Loucy (cell line): ENCODE results near the gene ARFGEF3.
"Not testable (repeated sequence)": the region's sequence is repeated elsewhere in the genome, so short reads cannot be mapped to it uniquely, and the experiment has no call there.

Experiments used
- H2AFZ ChIP-seq: fragments of 200-600 bp; sonication (generic); 2 replicates; pipeline ENCODE4 v1.6.0; 2016; ENCODE audit warnings: antibody characterized with exemption, mild to moderate bottlenecking, low read length, moderate library complexity
- H3F3A ChIP-seq: fragments of 200-600 bp; 2 replicates; pipeline ENCODE4 v1.6.0; 2016; ENCODE audit warnings: antibody characterized with exemption, low read depth, mild to moderate bottlenecking
- H3K27me3 ChIP-seq: fragments of 200-600 bp; sonication (generic); 2 replicates; pipeline ENCODE4 v1.6.1; 2014; ENCODE audit warnings: low read length, mild to moderate bottlenecking; ENCODE audit not compliant: insufficient read depth, poor library complexity, severe bottlenecking
- H3K36me3 ChIP-seq: fragments of 200-600 bp; sonication (generic); 2 replicates; pipeline ENCODE4 v1.6.1; 2016; ENCODE audit warnings: low read length; ENCODE audit not compliant: insufficient read depth
- H3K4me1 ChIP-seq: fragments of 200-600 bp; sonication (generic); 2 replicates; pipeline ENCODE4 v1.5.1; 2014; ENCODE audit warnings: low read length, mild to moderate bottlenecking; ENCODE audit not compliant: insufficient read depth, poor library complexity, severe bottlenecking
- H3K4me2 ChIP-seq: fragments of 200-600 bp; sonication (generic); 2 replicates; pipeline ENCODE4 v1.6.0; 2014; ENCODE audit warnings: antibody characterized with exemption, low read length, low read depth, mild to moderate bottlenecking; ENCODE audit not compliant: poor library complexity, severe bottlenecking
- H3K4me3 ChIP-seq: fragments of 200-600 bp; sonication (generic); 2 replicates; pipeline ENCODE4 v1.5.1; 2014; ENCODE audit warnings: low read length, mild to moderate bottlenecking, mixed read lengths; ENCODE audit not compliant: poor library complexity, severe bottlenecking
- H3K79me2 ChIP-seq: fragments of 200-600 bp; sonication (generic); 2 replicates; pipeline ENCODE4 v1.6.1; 2014; ENCODE audit warnings: low read length; ENCODE audit not compliant: insufficient read depth
- H3K9ac ChIP-seq: fragments of 200-600 bp; sonication (generic); 2 replicates; pipeline ENCODE4 v1.6.0; 2014; ENCODE audit warnings: mild to moderate bottlenecking, low read depth, low read length, moderate library complexity; ENCODE audit not compliant: poor library complexity, severe bottlenecking
- H3K9me2 ChIP-seq: fragments of 200-600 bp; sonication (generic); replicated peaks from 2 replicates; pipeline ENCODE4 v1.6.1; 2016; ENCODE audit warnings: low read depth, low read length, mixed read lengths
- H3K9me3 ChIP-seq: fragments of 200-600 bp; sonication (generic); 2 replicates; pipeline ENCODE4 v1.6.1; 2014; ENCODE audit warnings: mild to moderate bottlenecking, antibody characterized with exemption, low read length, low read depth; ENCODE audit not compliant: insufficient read depth
- H4K20me1 ChIP-seq: fragments of 200-600 bp; sonication (generic); 2 replicates; pipeline ENCODE4 v1.6.0; 2014; ENCODE audit warnings: antibody characterized with exemption, low read length, mild to moderate bottlenecking; ENCODE audit not compliant: insufficient read depth, poor library complexity, severe bottlenecking
- CTCF ChIP-seq: fragments of 200-600 bp; sonication (generic); conservative IDR thresholded peaks from 2 replicates; pipeline ENCODE4 v1.5.1; 2014; ENCODE audit warnings: mild to moderate bottlenecking, antibody characterized with exemption, low read length
- EZH2phosphoT487 ChIP-seq: fragments of 200-600 bp; IDR thresholded peaks from 2 replicates; pipeline ENCODE4 v1.6.1; 2018; ENCODE audit warnings: antibody characterized with exemption, mild to moderate bottlenecking, moderate library complexity, borderline replicate concordance

ARFGEF3 gene

DNA sequence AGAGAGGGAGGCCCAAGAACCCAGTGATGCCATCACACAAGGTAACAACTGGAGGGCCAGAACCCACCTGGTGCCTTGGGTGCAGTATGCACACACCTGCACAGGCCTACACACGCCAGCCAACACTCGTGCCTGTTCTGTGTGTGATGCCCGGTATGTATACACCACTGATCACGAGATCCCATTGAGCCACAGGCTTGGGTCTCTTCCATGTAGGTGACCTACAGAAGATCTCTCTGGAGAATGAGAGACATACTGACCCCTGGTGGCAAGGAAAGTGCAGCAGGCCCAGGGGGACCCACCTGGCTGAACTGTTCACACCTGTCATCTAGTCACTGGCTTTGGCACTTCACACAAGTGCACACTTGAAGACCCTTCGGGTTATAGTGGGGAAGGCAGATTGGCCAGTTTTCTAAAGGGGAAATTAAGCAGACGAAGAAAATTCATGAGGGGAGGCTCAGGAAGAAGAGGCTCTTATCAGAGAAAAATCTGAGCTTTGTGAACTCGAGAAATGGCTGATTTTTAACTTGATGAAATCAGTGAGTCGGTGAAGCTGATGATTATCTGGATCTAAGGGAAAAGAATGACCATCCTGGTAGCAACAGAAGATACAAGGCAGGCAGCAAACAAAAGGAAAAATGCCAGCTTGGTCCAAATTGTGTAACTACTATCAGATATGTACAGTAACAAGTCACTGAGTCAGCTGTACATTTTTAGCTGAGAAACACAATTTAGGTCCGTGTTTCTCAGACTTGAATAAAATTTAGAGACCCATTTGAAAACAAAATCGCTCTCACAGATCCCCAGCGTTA, 125.6 kb downstream of the ARFGEF3 start:
- Histone ChIP-seq H3K4me3 (no peak overlapping the region), H3K4me2 (no peak overlapping the region), H3K9me3 (no peaks in the 10 kb centered on the region), H3K9ac (no peak overlapping the region), H3K4me1 (no peaks in the 10 kb centered on the region), H3F3A (no peaks in the 10 kb centered on the region), H2AFZ (no peak overlapping the region), H4K20me1 (no peaks in the 10 kb centered on the region), H3K79me2 (no peaks in the 10 kb centered on the region), H3K27me3 (no peaks in the 10 kb centered on the region), H3K9me2 (no peaks in the 10 kb centered on the region), H3K36me3 (no peaks in the 10 kb centered on the region)
- TF ChIP-seq EZH2phosphoT487 (no peak), CTCF (peak; percentile 90)

DNA sequence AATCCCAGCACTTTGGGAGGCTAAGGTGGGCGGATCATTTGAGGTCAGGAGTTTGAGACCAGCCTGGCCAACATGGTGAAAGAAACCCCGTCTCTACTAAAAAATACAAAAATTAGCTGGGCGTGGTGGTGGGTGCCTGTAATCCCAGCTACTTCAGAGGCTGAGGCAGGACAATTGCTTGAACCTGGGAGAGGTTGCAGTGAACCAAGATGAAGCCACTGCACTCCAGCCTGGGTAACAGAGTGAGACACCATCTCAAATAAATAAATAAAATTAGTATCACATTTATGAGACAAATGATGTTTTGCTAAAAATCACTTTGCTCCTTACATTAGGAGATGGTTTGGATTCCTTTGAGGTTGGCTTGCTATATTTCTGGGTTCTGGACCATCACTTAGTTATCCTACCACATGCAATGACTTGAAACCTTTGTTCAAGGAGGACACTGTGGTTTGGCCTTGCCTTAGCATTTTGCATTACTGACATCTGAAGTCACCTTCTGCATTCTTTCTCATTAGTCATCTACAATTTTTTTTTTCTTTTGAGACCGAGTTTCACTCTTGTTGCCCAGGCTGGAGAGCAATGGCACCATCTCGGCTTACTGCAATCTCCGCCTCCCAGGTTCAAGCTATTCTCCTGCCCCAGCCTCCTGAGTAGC, 126.8 kb downstream of the ARFGEF3 start:
- H3K79me2 ChIP-seq, H3F3A ChIP-seq, H3K4me2 ChIP-seq, H3K4me3 ChIP-seq, H3K9me3 ChIP-seq, H3K36me3 ChIP-seq, H3K27me3 ChIP-seq, H3K4me1 ChIP-seq, H2AFZ ChIP-seq, H3K9me2 ChIP-seq, H3K9ac ChIP-seq, H4K20me1 ChIP-seq: not testable (repeated sequence)

- no peaks in the 10 kb centered on the region for H3F3A ChIP-seq
- H4K20me1 ChIP-seq, result no peaks in the 10 kb centered on the region
- no peaks in the 10 kb centered on the region for H3K4me1 ChIP-seq
- H3K9ac ChIP-seq, result no peak overlapping the region
- H3K27me3 ChIP-seq, result no peaks in the 10 kb centered on the region
- H3K9me2 ChIP-seq, result no peaks in the 10 kb centered on the region
- TF ChIP-seq EZH2phosphoT487, result no peak
- TF ChIP-seq CTCF, result peak; percentile 57
- peak overlapping the region; percentile 19; the same call in 1 of the 2 replicates for H2AFZ ChIP-seq
- no peak overlapping the region for H3K4me2 ChIP-seq
- H3K36me3 ChIP-seq, result no peaks in the 10 kb centered on the region
- no peak overlapping the region for H3K4me3 ChIP-seq
- H3K9me3 ChIP-seq, result no peaks in the 10 kb centered on the region
- no peaks in the 10 kb centered on the region for H3K79me2 ChIP-seq
Measured at GRCh38 chr6:138289739-138290138, 128.0 kb downstream of the ARFGEF3 start.
